Mammary epithelial cell (primary cell): Measurements from ENCODE around the gene RFTN1.

ENCODE experiments used
- EZH2 ChIP-seq: IDR thresholded peaks from 2 replicates; pipeline ENCODE4 v1.6.1; 2012; ENCODE audit warnings: low read length, inconsistent platforms, borderline replicate concordance
- TF ChIP-seq, protein P1 (sequence below), 2 donors: IDR thresholded peaks in 1 of 2; conservative IDR thresholded peaks in 1 of 2; 2 replicates each; pipeline ENCODE4 v1.5.1; 2011 to 2012; ENCODE audit warnings: inconsistent platforms in 2 of 2, low read length in 2 of 2, mild to moderate bottlenecking in 2 of 2, control low read depth in 1 of 2, low read depth in 1 of 2; ENCODE audit not compliant: insufficient read depth in 1 of 2; ENCODE audit errors: extremely low read depth in 1 of 2

DNA sequence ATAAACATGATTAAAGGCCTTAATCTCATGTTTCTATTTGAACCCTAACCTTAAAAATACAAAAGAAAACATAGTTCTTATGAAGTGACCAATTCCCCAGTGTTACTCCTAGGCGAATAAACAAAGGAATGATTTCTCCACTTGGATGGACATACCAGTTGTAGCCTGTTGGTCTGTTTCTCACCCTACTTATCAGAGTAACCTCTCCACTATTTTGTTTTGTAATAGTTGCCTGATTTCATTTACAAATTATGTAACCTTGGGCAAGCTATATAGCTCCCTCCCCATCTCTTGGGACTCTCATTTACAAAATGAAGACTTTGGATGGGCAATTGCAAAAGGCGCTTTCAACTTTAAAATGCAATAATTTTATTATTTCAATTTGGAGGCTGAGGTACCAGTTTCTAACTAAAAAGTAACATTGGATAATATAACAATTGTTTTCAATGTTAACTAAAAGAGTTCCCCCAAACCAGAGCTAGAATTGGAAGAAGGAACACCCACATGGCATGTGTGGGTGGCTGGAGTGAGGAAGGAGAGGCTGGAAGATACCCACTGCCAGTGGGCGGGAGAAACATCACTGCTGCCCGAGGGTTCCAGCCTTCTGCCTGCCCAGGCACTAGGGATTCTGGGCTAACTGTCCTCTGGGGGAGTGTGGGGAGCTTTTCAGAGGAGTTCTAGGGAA is 74.2 kb downstream of the RFTN1 start:
- TF ChIP-seq, protein P1, sequence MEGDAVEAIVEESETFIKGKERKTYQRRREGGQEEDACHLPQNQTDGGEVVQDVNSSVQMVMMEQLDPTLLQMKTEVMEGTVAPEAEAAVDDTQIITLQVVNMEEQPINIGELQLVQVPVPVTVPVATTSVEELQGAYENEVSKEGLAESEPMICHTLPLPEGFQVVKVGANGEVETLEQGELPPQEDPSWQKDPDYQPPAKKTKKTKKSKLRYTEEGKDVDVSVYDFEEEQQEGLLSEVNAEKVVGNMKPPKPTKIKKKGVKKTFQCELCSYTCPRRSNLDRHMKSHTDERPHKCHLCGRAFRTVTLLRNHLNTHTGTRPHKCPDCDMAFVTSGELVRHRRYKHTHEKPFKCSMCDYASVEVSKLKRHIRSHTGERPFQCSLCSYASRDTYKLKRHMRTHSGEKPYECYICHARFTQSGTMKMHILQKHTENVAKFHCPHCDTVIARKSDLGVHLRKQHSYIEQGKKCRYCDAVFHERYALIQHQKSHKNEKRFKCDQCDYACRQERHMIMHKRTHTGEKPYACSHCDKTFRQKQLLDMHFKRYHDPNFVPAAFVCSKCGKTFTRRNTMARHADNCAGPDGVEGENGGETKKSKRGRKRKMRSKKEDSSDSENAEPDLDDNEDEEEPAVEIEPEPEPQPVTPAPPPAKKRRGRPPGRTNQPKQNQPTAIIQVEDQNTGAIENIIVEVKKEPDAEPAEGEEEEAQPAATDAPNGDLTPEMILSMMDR (conservative IDR thresholded peaks at IDR 0.05 in 1 of 2, IDR thresholded peaks at IDR 0.05 in 1 of 2; ENCODE audit: extremely low read depth in 1 of 2, insufficient read depth in 1 of 2, low read depth in 1 of 2, low read length in 2 of 2): no peak
- no peak for TF ChIP-seq EZH2
